Measurements from ENCODE around the gene ZBTB2. TPM values are rescaled to one million over a fixed set of nuclear protein-coding genes. Genes with fewer than 3 reads are reported as not detected.

Gene ZBTB2
- total RNA-seq, 1 donor from 2014 or later = 11.6 TPM

- Histone ChIP-seq H2AFZ (replicated peaks) (no peak overlapping the region), H3K27me3 (no peaks in the 10 kb centered on the region), H3K9me3 (ENCODE audit: low read depth) (no peaks in the 10 kb centered on the region), H4K20me1 (ENCODE audit: low read depth) (no peaks in the 10 kb centered on the region), H3K27ac (no peak overlapping the region), H3F3A (ENCODE audit: low read depth) (no peaks in the 10 kb centered on the region), H3K79me2 (ENCODE audit: low read depth) (peaks cover 14% of the 10 kb centered on the region), H3K4me2 (no peak overlapping the region), H3K36me3 (no peaks in the 10 kb centered on the region), H3K4me1 (peaks cover 6% of the 10 kb centered on the region), H3K9ac (no peak overlapping the region), H3K4me3 (no peak overlapping the region)
- Mint-ChIP-seq H3K9me3 (no peaks in the 10 kb centered on the region), H3K4me1 (peaks cover 24% of the 10 kb centered on the region), H3K27me3 (ENCODE audit: insufficient read depth, low read depth) (no peaks in the 10 kb centered on the region), H3K36me3 (peaks cover 36% of the 10 kb centered on the region), H3K27ac (no peak overlapping the region), H3K4me3 (no peak overlapping the region)
- DNase-seq (ENCODE audit: low spot score) = peak; percentile 15
- TF ChIP-seq CTCF (IDR thresholded peaks at IDR 0.05) (peak; percentile 37), EZH2phosphoT487 (IDR thresholded peaks at IDR 0.05) (no peak)
These were observed 20.8 kb downstream of the ZBTB2 start for GRCh38 chr6:151370509-151371078.

- no peak for TF ChIP-seq EZH2 (IDR thresholded peaks at IDR 0.05)
- TF ChIP-seq CTCF (IDR thresholded peaks at IDR 0.05) = no peak
- TF ChIP-seq EZH2phosphoT487 (IDR thresholded peaks at IDR 0.05) = no peak
- no peaks in the 10 kb centered on the region for H3K4me1 Mint-ChIP-seq
- Histone ChIP-seq H3F3A (ENCODE audit: low read depth) (no peaks in the 10 kb centered on the region), H4K20me1 (ENCODE audit: low read depth) (no peaks in the 10 kb centered on the region), H3K4me3 (no peak overlapping the region), H3K9me3 (ENCODE audit: low read depth) (no peaks in the 10 kb centered on the region), H3K4me2 (no peak overlapping the region), H3K9ac (no peak overlapping the region), H2AFZ (replicated peaks) (no peak overlapping the region), H3K36me3 (peaks cover 6% of the 10 kb centered on the region), H3K27ac (no peak overlapping the region), H3K4me1 (no peaks in the 10 kb centered on the region), H3K27me3 (no peaks in the 10 kb centered on the region), H3K79me2 (ENCODE audit: low read depth) (no peaks in the 10 kb centered on the region)
- H3K4me3 Mint-ChIP-seq = no peak overlapping the region
- H3K36me3 Mint-ChIP-seq = peaks cover 33% of the 10 kb centered on the region
- no peaks in the 10 kb centered on the region for H3K27me3 Mint-ChIP-seq (ENCODE audit: insufficient read depth, low read depth)
- DNase-seq (ENCODE audit: low spot score) = no peak
- no peak overlapping the region for H3K27ac Mint-ChIP-seq
- H3K9me3 Mint-ChIP-seq = no peaks in the 10 kb centered on the region
These were observed 26.1 kb downstream of the ZBTB2 start for GRCh38 chr6:151365233-151365632.

GRCh38 chr6:151359486-151359885 is 31.9 kb downstream of the ZBTB2 start:
- H3K9me3 Mint-ChIP-seq = no peaks in the 10 kb centered on the region
- DNase-seq (ENCODE audit: low spot score) = no peak
- Histone ChIP-seq H3K27ac (no peak overlapping the region), H3F3A (ENCODE audit: low read depth) (no peaks in the 10 kb centered on the region), H3K4me3 (no peak overlapping the region), H3K36me3 (no peaks in the 10 kb centered on the region), H3K9me3 (ENCODE audit: low read depth) (no peaks in the 10 kb centered on the region), H2AFZ (replicated peaks) (no peak overlapping the region), H3K27me3 (no peaks in the 10 kb centered on the region), H3K79me2 (ENCODE audit: low read depth) (no peaks in the 10 kb centered on the region), H3K4me2 (no peak overlapping the region), H4K20me1 (ENCODE audit: low read depth) (no peaks in the 10 kb centered on the region), H3K4me1 (no peaks in the 10 kb centered on the region), H3K9ac (no peak overlapping the region)
- H3K4me3 Mint-ChIP-seq = no peak overlapping the region
- no peaks in the 10 kb centered on the region for H3K4me1 Mint-ChIP-seq
- no peaks in the 10 kb centered on the region for H3K27me3 Mint-ChIP-seq (ENCODE audit: insufficient read depth, low read depth)
- H3K27ac Mint-ChIP-seq = no peak overlapping the region
- H3K36me3 Mint-ChIP-seq = peaks cover 23% of the 10 kb centered on the region
- TF ChIP-seq EZH2 (IDR thresholded peaks at IDR 0.05) (no peak), EZH2phosphoT487 (IDR thresholded peaks at IDR 0.05) (no peak), CTCF (IDR thresholded peaks at IDR 0.05) (no peak)

Data from neural progenitor cell (in vitro differentiated cells).